Right atrium auricular region (tissue), 2 donors: Measurements from ENCODE around the gene PDE6B. TPM values are rescaled to one million over a fixed set of nuclear protein-coding genes. Genes with fewer than 3 reads are reported as not detected.

Experiments
- DNase-seq: peaks from one replicate; pipeline ENCODE4 v3.0.0-alpha.2; 2019; ENCODE audit warnings: low spot score
- H3K27ac ChIP-seq, 2 donors: fragments of 200-600 bp; sonication (generic); 1 replicate in 1 of 2; 2 replicates in 1 of 2; pipeline ENCODE4 v1.5.1; 2016 to 2019
- H3K27me3 ChIP-seq, 2 donors: fragments of 200-600 bp; sonication (generic); one replicate each; pipeline versions ENCODE4 v1.5.1 to v1.6.0; 2017 to 2019
- H3K36me3 ChIP-seq: fragments of 200-600 bp; sonication (generic); one replicate; pipeline ENCODE4 v1.5.1; 2016
- H3K4me1 ChIP-seq, 2 donors: fragments of 200-600 bp; sonication (generic); one replicate each; pipeline versions ENCODE4 v1.5.1 to v1.6.0; 2017 to 2019
- H3K4me3 ChIP-seq, 2 donors: fragments of 200-600 bp; sonication (generic); 1 replicate in 1 of 2; 2 replicates in 1 of 2; pipeline ENCODE4 v1.5.1; 2017 to 2019; ENCODE audit warnings: mild to moderate bottlenecking in 1 of 2, moderate library complexity in 1 of 2
- H3K9me3 ChIP-seq, 2 donors: fragments of 200-600 bp; sonication (generic); one replicate each; pipeline ENCODE4 v1.5.1; 2019
- total RNA-seq, 2 donors: library from RNA; depleted of rRNA; stranded (reverse); fragments of >200 nt; gene quantifications; one replicate each; pipeline ENCODE4 v1.1.0, GENCODE V29; 2016
- TF ChIP-seq, protein P1 (sequence below), 2 donors: fragments of 200-600 bp; sonication (generic); IDR thresholded peaks; one replicate each; pipeline ENCODE4 v1.5.1; 2019; ENCODE audit warnings: antibody characterized with exemption in 2 of 2

Gene PDE6B
- total RNA-seq, 2 donors from 2014 or later = 2.3 to 4.6 TPM

DNA sequence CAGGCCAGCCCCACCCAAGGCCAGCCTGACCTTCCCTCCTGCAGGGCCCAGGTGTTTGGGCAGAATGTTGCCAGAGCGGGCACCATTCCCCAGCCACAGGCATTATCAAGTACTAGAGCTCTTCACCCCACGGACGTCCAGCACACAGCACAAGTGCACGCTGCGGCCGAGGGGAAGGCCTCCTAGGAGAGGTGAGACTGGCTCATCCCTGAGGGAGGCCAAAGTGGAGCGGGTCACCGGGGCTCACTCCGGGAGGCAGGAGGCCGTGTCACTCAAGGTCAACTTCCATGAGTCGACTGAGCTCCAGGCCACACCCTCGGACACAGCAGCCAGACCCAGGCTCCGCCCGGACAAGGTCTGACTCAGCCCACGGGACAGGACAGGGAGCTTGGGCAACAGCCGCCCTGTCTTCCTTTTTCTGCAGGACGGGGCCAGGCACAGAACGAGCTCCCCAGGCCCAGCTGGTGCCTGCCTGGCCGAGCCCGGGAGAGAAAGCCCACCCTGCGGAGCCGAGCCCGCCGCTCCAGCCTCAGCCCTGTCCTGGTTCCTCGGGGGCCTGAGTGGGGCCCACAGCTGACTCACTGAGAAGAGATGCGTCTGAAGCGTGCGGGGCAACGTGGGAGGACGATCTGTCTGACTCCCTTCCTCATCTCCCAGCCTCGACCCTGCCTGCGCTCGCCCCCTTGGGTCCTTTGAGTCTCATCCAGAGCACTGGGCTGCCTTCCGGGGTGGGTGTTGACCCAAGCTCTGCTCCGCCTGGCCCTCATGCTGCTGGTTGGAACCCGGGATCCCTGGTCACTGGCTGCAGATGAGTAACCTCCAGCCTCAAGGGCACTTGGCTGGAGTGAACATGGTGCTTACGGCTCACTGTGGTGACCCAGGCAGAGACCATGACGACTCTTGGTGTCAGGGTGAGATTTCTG is 61.9 kb downstream of the PDE6B start:
- H3K36me3 ChIP-seq = no peaks in the 10 kb centered on the region
- no peaks in the 10 kb centered on the region for H3K9me3 ChIP-seq
- TF ChIP-seq, protein P1, sequence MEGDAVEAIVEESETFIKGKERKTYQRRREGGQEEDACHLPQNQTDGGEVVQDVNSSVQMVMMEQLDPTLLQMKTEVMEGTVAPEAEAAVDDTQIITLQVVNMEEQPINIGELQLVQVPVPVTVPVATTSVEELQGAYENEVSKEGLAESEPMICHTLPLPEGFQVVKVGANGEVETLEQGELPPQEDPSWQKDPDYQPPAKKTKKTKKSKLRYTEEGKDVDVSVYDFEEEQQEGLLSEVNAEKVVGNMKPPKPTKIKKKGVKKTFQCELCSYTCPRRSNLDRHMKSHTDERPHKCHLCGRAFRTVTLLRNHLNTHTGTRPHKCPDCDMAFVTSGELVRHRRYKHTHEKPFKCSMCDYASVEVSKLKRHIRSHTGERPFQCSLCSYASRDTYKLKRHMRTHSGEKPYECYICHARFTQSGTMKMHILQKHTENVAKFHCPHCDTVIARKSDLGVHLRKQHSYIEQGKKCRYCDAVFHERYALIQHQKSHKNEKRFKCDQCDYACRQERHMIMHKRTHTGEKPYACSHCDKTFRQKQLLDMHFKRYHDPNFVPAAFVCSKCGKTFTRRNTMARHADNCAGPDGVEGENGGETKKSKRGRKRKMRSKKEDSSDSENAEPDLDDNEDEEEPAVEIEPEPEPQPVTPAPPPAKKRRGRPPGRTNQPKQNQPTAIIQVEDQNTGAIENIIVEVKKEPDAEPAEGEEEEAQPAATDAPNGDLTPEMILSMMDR (IDR thresholded peaks at IDR 0.05) = no peak
- peaks cover 0 to 51% of the 10 kb centered on the region in 2 donors for H3K4me1 ChIP-seq
- peak; percentile 97 for DNase-seq
- peak overlapping the region in 1 of 2 donors; percentile 58 for H3K4me3 ChIP-seq
- no peaks in the 10 kb centered on the region for H3K27me3 ChIP-seq
- H3K27ac ChIP-seq = peak overlapping the region; percentile 80 to 84

DNA sequence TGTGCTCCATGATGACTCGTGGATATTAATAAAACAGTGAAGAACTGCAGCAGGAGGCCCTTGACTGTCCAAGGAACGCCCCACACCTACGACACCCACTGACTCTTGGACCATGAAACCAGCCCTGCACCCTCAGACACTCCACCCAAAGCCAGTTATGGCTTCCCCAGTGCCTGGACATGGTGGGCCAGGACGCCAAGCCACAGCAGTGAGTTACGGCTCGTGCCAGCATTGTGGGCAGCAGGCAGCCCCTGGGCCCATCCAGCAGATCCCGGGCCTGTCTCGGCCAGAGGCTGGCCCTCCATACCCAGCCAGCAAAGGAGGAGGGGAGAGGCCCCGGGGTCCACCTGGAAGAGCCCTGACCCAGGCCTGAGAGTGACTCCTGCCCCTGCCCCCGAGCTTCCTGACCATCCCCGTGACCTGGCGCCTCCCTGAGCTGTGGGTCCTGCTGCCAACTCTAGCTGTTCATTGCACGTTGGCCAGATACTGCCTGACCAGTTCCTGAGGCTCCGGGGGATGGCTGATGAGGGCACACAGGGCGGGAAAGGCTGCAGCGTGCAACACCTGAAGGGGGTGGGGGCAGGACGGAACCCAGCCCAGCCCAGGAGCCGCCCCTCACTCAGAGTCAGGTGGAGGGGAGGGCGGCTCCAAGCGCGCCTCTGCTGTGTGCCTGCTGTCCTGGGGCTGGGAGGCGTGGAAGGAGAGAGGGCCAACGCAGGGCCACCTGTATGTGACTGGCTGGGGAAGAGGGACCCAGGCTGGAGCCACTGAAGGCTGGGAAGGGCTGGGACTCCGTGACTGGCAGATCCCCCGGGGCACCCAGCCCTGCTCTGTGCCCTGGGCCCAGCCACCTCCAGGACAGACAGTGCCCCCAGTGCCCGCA is 62.8 kb downstream of the PDE6B start:
- Histone ChIP-seq H3K27me3 (no peaks in the 10 kb centered on the region), H3K27ac (peak overlapping the region; percentile 80 to 84), H3K36me3 (no peaks in the 10 kb centered on the region), H3K4me3 (peak overlapping the region; percentile 43 to 58), H3K4me1 (peaks cover 0 to 46% of the 10 kb centered on the region in 2 donors), H3K9me3 (no peaks in the 10 kb centered on the region)
- no peak for DNase-seq
- TF ChIP-seq, protein P1 (IDR thresholded peaks at IDR 0.05) = no peak

DNA sequence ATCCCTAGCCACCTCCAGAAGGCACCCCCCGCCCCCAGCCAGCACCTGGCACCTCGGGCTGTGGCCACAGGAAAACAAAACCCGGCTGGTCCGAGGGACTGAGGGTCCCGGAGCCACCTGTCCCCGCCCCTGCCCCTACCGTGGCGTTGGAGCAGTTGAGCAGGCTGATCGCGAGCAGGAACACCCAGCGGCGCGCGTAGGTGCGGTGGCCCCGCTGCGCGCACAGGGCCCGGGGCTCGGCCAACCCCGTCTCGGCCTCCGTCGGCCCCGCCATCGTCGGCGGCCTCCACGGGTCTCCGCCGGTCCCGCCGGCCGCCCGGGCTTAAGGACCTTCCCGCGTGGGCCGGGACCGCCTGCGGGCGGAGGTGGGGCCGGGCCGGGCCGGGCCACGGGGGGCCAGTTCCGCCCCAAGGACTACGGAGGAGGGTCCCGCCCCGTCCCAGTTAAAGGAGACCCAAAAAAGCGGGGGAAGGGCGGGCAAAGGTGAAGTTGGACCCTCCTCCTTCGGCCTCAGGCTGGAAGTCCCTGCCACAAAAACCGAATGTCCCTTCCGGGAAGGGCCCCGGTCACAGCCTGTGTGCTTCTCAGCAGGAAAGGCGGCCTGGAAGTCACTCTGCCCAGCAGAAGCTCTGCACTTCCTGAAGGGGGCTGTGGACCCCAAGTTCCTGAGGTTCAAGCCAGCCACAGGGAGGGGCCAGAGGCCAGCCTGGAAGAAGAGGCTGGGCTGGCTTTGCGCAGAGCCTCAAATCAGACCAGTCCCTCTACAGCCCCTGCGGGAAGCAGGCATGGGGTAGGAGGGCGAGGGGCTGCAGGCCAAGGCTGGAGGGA is 63.7 kb downstream of the PDE6B start, which contains the start of gene SLC49A3:
Gene SLC49A3 (minus strand): TSS at position 298 of the 828 bp plus-strand sequence. CDS start 24 bp downstream, at position 274.
- TF ChIP-seq, protein P1 (IDR thresholded peaks at IDR 0.05) = no peak
- Histone ChIP-seq H3K9me3 (no peaks in the 10 kb centered on the region), H3K27ac (peak within 1 kb of the TSS; percentile 80 to 84), H3K4me1 (peaks cover 0 to 38% of the 10 kb centered on the region in 2 donors), H3K36me3 (no peaks in the 10 kb centered on the region), H3K4me3 (peak within 1 kb of the TSS; percentile 43 to 58), H3K27me3 (no peaks in the 10 kb centered on the region)
- DNase-seq = no peak

DNA sequence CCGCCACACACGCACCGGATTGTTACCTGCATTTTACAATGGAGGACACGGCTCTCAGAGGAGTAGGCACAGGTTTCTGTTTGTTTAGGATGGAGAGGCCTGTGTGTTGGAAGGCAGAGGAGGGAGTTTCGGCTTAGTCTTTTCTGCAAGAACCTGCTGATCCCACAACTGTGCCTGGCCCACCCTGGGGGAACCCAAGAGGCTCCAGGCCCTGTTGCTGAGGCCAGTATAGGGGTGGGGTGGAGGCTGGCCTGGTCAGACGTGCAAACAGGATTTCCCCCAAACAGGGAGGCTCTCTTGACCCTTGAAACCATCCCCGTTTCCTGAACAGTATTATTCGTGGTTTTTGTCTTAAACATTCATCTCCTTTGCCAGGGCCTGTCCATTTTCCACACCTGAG is 64.3 kb downstream of the PDE6B start:
- Histone ChIP-seq H3K9me3 (no peaks in the 10 kb centered on the region), H3K4me3 (peak overlapping the region in 1 of 2 donors; percentile 58), H3K36me3 (no peaks in the 10 kb centered on the region), H3K27ac (peak overlapping the region; percentile 80 to 84), H3K27me3 (no peaks in the 10 kb centered on the region), H3K4me1 (peaks cover 0 to 34% of the 10 kb centered on the region in 2 donors)
- DNase-seq = no peak
- TF ChIP-seq, protein P1 (IDR thresholded peaks at IDR 0.05) = no peak
